Bladder microvascular endothelial cell (primary cell): ENCODE results near the gene SAMD9. TPM values are rescaled to one million over a fixed set of nuclear protein-coding genes. Genes with fewer than 3 reads are reported as not detected.

ENCODE experiments used
- total RNA-seq: library from RNA; depleted of rRNA; stranded (reverse); fragments of >200 nt; gene quantifications from 2 replicates; pipeline ENCODE4 v1.2.3, GENCODE V29; 2014

The SAMD9 gene
- total RNA-seq, result 13.0 and 17.2 TPM in 2 replicates

DNA sequence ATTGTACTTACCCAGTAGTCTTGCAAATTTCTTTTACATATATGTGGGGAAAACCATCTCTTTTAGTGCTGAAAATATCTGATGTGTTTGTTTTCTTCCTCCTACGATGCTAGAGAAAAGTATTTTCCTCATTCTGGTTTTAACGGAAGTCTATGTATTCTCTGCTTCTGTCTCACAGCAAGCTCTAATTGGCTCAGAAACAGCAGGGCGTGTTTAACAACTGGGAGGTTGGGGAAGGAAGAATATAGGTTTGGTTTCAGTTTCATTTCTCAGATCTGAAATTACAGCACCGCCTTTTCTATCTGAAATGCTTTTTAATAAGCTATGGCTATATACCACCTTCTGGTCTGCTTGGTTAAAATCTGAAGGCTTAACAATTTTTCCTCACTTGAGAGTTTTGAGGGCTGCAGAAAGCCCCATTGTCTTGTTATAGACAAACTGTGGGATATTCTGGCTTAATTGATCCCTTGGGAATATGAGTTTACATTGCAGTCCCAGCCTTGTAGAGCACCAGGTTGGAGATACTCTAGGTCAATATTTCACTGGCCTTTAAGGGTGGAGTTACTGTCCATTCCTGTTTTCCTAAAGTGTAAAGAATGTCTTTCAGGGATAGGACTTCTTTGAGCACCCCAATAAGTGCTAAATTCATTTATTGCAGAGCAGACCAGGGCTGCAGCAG lies at the start of gene SAMD9:
Gene SAMD9 (minus strand): TSS at position 128 of the 679 bp plus-strand sequence. CDS start 11,882 bp downstream, outside the sequence.

DNA sequence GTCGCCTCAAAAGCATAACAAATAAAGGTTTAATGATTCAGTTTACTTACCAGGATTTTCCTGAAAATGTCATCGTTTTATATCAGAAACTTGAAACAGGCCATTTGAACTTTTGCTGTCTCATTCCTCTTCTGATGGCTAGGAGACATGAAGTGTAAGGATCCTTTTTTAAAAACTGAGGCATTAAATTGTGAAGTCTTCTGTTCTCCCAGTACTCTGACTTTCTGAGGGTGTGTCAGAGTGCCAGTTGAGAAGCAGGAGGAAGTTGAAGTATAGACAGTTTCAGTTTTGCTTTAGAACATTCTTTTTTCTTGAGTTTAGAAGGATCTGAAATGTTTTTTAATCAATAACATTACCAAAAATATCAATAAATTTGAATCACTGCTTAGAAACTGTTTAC lies 30.4 kb upstream of the SAMD9 start, which contains the start of gene SAMD9L:
Gene SAMD9L (minus strand): TSS at position 242 of the 400 bp plus-strand sequence. CDS start 12,414 bp downstream, outside the sequence.

Other genes with a start within 250 kb of the SAMD9 start
- 20.4 and 26.6 TPM in 2 replicates for gene SAMD9L, start 30.4 kb upstream of the SAMD9 start, total RNA-seq
- not detected in 2 replicates for gene HEPACAM2, start 108.5 kb upstream of the SAMD9 start, total RNA-seq
- 25.7 and 47.6 TPM in 2 replicates for gene VPS50, start 114.4 kb upstream of the SAMD9 start, total RNA-seq